Stimulated activated CD8-positive, alpha-beta memory T cell treated with anti-CD3 and anti-CD28 coated beads, Interleukin-7, amount 100 ng/mL, for 48 hours (primary cell): ENCODE data around the gene EI24.
"Not testable (repeated sequence)": the region's sequence is repeated elsewhere in the genome, so short reads cannot be mapped to it uniquely, and the experiment has no call there.

ENCODE experiments used
- DNase-seq, 2 donors: peaks; one replicate each; pipeline ENCODE4 v3.0.0-alpha.2; 2020; ENCODE audit warnings: low read depth in 1 of 2; ENCODE audit errors: extremely low read depth in 1 of 2

Gene EI24

GRCh38 chr11:125568970-125569914, at the start of gene EI24:
TSS of gene EI24 (plus strand) at chr11:125569477. CDS start at chr11:125572528, 3,051 bp downstream.
- peak; percentile 83 for DNase-seq

DNA sequence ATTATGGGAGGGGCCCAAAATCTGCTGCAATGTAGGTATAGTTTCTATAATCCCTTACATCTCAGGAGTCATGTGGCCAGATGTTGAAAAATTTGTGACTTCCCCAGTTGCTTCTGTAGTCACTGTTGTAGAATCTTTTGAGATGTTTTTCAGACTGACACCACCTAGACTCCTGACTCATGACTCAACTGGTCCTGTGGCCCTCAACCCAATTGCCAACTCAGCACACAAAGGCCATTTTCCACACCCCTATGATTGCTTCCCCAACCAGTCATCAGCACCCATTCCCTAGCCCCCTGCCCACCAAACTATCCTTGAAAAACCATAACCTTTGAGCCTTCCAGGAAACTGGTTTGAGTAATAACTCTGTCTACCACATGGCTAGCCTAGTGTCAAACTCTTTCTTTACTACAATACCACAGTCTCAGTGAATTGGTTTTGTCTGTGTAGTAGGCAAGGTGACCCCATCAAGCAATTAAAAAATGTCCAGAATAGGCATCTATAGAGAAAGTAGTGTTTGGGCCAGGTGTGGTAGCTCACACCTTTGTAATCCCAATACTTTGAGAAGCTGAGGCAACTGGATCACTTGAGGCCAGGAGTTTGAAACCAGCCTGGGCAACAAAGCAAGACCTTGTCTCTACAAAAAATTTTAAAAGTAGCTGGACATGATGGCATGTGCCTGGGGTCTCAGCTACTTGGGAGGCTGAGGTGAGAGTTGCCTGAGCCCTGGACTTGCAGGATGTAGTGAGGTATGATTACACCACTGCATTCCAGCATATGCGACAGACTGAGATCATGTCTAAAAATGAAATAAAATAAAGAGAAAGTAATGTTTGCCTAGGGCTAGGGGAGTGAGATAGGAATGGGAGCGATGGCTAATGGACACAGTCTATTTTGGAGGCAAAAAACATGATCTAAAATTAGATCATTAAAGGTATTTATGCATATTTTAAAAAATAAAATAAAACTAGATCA, 49.1 kb upstream of the EI24 start:
- DNase-seq = no peak

DNA sequence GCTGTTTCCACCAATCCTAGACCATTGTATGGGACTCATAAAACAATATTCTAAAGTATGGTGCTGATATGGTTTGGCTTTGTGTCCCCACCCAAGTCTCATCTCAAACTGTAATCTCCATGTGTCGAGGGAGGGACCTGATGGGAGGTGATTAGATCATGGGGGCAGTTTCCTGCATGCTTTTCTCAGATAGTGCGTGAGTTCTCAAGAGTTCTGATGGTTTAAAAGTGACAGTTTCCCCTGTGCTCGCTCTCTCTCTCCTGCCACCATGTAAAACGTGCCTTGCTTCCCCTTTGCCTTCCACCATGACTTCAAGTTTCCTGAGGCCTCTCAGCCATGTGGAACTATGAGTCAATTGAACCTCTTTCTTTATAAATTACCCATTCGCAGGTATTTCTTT, 44.0 kb upstream of the EI24 start:
- no peak for DNase-seq

GRCh38 chr11:125532668-125533067, 36.6 kb upstream of the EI24 start:
- DNase-seq = no peak

- DNase-seq = no peak
These were observed 33.7 kb upstream of the EI24 start for GRCh38 chr11:125535585-125535984.

GRCh38 chr11:125536834-125537233, 32.4 kb upstream of the EI24 start:
- DNase-seq = not testable (repeated sequence)

- DNase-seq = no peak
These were observed 26.6 kb upstream of the EI24 start for GRCh38 chr11:125542709-125543108.

- no peak for DNase-seq
These were observed 18.5 kb upstream of the EI24 start for GRCh38 chr11:125550780-125551179.

GRCh38 chr11:125551835-125552342, 17.4 kb upstream of the EI24 start:
- no peak for DNase-seq

DNA sequence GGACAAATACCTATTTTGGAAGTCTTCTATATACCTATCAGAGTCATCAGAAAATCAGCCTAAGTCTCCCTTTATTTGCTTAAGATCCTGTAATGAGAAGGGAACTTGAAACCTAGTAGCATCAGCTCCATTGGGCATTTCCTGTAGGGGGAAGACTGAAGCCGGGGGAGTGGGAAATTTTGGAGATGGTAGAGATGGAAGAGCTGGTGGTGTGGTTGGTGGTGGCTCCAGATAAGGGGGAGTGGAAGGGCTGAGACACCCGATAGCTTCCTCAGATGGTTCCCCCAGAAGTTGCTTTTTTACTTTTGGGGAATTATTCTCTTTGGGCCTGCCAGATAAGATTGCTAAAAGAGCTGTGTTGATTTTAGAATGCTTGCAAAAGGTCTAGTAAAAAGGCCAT, 16.4 kb upstream of the EI24 start:
- DNase-seq = no peak

- DNase-seq = no peak
These were observed 15.9 kb upstream of the EI24 start for GRCh38 chr11:125553357-125553756.

DNA sequence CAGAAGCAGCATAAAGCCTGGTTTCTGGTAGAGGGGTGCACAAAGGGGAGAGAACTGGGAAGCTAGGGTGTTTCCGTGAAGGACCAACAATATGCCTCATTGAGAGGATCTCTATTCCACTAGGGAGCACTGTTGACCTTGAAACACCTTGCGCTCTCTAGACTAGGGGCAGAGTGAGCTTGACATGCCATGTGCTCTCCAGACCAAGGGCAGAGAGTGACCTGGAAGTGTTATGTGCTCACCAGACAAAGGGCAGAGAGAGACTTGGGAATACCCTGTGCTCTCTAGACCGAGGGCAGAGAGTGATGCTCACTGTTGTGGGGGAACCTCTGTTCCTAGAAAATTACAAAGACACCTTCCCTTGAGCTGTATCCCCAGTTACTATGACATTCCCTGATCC, 15.2 kb upstream of the EI24 start:
- no peak for DNase-seq

- no peak for DNase-seq
These were observed 9.4 kb upstream of the EI24 start for GRCh38 chr11:125559888-125560287.

- no peak for DNase-seq
These were observed 7.4 kb upstream of the EI24 start for GRCh38 chr11:125561924-125562323.

DNA sequence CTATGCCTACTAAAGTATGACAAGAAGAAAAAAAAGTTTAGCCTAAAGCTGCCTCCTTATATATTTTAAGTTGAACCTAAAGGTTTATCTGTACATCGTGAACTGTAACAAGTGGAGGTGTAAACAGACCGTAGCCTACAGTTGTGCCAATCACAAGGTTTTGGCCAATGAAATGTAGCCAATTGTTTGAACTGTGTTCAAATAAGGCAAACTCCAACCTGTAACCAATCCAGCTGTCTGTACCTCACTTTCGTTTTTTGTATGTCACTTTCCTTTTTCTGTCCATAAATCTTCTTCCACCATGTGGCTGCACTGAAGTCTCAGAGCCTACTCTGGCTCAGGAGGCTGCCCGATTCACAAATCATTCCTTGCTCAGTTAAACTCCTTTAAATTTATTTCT, 6.8 kb upstream of the EI24 start:
- DNase-seq = no peak

DNA sequence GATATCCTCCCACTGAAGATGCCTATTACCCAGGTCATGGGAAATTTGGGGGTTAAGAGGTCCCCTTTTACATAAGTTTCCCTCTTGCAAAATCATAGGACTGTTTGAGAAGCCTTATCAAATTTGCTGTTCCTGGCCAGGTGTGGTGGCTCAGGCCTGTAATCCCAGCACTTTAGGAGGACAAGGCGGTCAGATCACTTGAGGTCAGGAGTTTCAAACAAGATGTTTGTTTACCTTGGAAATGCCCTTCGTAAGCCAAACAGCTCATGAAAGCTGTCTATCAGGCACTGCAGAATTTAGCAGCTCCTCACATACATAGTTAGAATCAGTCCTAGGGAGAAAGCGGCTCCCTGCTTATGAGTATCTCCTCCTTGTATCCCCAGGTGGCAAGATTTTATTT, 4.9 kb upstream of the EI24 start:
- DNase-seq = no peak

DNA sequence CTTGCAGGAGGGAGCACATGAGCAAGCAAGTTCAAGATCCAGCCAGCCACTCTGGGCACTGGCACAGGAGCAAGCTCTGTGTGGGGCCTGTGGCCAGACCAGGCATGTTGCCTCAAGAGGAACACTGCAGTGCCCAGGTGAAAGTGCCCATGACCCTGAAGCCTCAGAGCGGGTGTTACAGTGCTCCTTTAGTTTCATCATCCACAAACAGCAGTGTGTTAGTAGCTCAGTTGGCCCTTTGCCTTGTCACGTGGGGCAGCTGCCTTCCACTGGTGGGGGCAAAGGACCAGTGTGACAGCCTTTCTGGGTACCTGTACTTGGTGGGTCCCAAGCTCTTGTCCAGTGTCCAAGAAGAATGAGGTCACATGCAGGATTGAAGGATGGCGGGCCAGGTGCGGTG, 3.0 kb upstream of the EI24 start:
- DNase-seq = no peak

DNA sequence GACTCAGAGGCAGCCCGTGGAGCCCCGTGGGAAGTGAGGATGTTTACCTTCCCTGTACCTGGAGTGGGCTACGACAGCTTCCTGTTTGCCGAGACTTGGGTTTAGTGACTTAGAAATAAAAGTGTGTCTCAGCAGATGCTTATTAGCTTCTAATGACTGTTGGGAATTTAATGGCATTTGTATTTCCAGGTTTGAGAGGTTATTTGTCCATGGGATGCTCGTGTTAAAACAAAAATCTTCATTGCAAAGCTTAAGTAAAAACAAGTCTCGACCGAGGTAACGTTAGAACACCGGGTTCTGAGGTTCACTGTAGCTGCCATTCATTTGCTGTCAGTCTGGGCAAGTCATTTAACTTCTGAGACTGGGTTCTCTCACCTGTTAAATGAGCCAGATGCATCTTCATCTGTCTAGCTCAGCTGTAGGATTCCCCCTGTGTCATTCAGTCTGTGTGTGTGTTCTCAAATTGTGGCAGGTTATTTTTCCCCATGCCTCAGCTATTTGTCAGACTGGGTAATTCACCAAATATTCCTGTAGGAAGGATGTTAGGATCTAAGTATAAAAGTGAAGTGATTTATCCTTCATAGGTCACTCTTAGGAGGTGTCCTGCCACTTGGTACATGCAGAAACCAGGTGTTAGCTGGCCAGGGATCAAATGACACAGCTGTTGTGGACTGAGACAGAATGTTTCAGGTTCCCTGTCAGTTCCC, 791 bp downstream of the EI24 start:
- DNase-seq = no peak

DNA sequence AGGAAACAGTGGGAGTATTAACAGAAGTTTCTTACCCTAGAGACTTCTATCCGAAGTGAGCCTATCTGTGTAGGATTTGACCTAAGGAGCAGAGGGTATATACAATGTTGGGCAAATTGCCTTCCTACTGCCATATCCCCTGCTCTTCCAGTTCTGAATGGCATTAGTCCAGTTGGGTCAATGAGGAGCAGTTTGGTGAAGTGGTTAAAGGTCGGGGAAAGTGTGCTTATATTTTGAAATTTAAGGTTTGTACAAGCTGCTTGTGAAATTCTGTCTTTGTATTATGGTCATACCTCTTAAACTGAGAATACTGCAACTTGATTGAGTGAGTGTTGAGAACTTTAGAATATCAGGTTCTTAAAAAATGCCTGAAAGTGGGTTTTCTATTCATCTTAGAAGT, 1.7 kb downstream of the EI24 start:
- DNase-seq = no peak

GRCh38 chr11:125572916-125573315, 3.6 kb downstream of the EI24 start:
- DNase-seq = no peak

- not testable (repeated sequence) for DNase-seq
These were observed 7.9 kb downstream of the EI24 start for GRCh38 chr11:125577181-125577580.
